K562 (cell line): ENCODE results near the gene GFM2. TPM values are rescaled to one million over a fixed set of nuclear protein-coding genes. Genes with fewer than 3 reads are reported as not detected.

Experiments
- CBX8 ChIP-seq: fragments of 200-600 bp; sonication (generic); IDR thresholded peaks from 2 replicates; pipeline ENCODE4 v1.6.1; 2012; ENCODE audit warnings: borderline replicate concordance, mixed run types, low read depth, mild to moderate bottlenecking, moderate library complexity, mixed read lengths, low read length, control low read depth, inconsistent platforms; ENCODE audit not compliant: poor library complexity, severe bottlenecking; ENCODE audit errors: extremely low read depth
- NONO ChIP-seq, 2 experiments: fragments of 200-400 bp in 1 of 2; fragments of 450-650 bp in 1 of 2; formaldehyde crosslinking in 1 of 2; IDR thresholded peaks; 2 replicates each; pipeline ENCODE4 v1.6.1; 2017; ENCODE audit warnings: low read depth in 2 of 2, mild to moderate bottlenecking in 2 of 2, moderate library complexity in 2 of 2, low read length in 1 of 2
- NR1H2 ChIP-seq: sonication (generic); formaldehyde crosslinking; IDR thresholded peaks from 2 replicates; pipeline ENCODE4 v1.4.0; 2020; ENCODE audit warnings: mild to moderate bottlenecking, missing genetic modification reagents
- NRF1 ChIP-seq, 2 experiments: fragments of 450-650 bp; IDR thresholded peaks in 1 of 2; conservative IDR thresholded peaks in 1 of 2; 2 replicates each; pipeline ENCODE4 v1.6.1; 2014; ENCODE audit warnings: mild to moderate bottlenecking in 2 of 2
- ZC3H8 ChIP-seq: fragments of 450-650 bp; IDR thresholded peaks from 2 replicates; pipeline ENCODE4 v1.6.1; 2017
- ZNF316 ChIP-seq: fragments of 450-650 bp; IDR thresholded peaks from 2 replicates; pipeline ENCODE4 v1.6.1; 2016
- polyA plus RNA-seq, 8 experiments: library from polyadenylated mRNA; depleted of rRNA in 4 of 8; stranded (reverse) in 5 of 8; unstranded in 3 of 8; fragments of >200 nt; fragmentation: Nextera tagmentation in 2 of 8; fragmentation: Illumina TruSeq in 1 of 8; extraction: Ambion mirVana in 2 of 8; extraction: Trizol in 1 of 8; gene quantifications; 2 replicates each; pipeline versions ENCODE4 v1.2.1 to v1.2.3, GENCODE V29; 2011 to 2014; ENCODE audit warnings: inconsistent platforms in 1 of 8, missing spikeins in 1 of 8
- total RNA-seq, 7 experiments: library from RNA; depleted of rRNA in 6 of 7; stranded (reverse); fragments of >200 nt in 6 of 7; fragmentation: Illumina TruSeq in 2 of 7; extraction: Trizol in 2 of 7; gene quantifications; 2 replicates each; pipeline versions ENCODE4 v1.2.1 to v1.2.3, GENCODE V29; 2011 to 2021; ENCODE audit warnings: low replicate concordance in 1 of 7
- TF ChIP-seq, protein P1 (sequence below): fragments of 450-650 bp; IDR thresholded peaks from 2 replicates; pipeline ENCODE4 v1.6.1; 2016; ENCODE audit warnings: low read depth
- TF ChIP-seq, protein P2 (sequence below): fragments of 150-350 bp; conservative IDR thresholded peaks from 2 replicates; pipeline ENCODE4 v1.6.1; 2014; ENCODE audit warnings: low read length
- TF ChIP-seq, protein P3 (sequence below): sonication (generic); formaldehyde crosslinking; IDR thresholded peaks from 2 replicates; pipeline ENCODE4 v1.8.0; 2023; ENCODE audit warnings: missing genetic modification reagents, mild to moderate bottlenecking, borderline replicate concordance

GFM2 gene
- total and polyA plus RNA-seq, 9 of the 15 experiments (the other 6 are each of a cell fraction or from before 2014, with no cell fraction given) = 32.8 to 78.2 (median 52.5) TPM

DNA sequence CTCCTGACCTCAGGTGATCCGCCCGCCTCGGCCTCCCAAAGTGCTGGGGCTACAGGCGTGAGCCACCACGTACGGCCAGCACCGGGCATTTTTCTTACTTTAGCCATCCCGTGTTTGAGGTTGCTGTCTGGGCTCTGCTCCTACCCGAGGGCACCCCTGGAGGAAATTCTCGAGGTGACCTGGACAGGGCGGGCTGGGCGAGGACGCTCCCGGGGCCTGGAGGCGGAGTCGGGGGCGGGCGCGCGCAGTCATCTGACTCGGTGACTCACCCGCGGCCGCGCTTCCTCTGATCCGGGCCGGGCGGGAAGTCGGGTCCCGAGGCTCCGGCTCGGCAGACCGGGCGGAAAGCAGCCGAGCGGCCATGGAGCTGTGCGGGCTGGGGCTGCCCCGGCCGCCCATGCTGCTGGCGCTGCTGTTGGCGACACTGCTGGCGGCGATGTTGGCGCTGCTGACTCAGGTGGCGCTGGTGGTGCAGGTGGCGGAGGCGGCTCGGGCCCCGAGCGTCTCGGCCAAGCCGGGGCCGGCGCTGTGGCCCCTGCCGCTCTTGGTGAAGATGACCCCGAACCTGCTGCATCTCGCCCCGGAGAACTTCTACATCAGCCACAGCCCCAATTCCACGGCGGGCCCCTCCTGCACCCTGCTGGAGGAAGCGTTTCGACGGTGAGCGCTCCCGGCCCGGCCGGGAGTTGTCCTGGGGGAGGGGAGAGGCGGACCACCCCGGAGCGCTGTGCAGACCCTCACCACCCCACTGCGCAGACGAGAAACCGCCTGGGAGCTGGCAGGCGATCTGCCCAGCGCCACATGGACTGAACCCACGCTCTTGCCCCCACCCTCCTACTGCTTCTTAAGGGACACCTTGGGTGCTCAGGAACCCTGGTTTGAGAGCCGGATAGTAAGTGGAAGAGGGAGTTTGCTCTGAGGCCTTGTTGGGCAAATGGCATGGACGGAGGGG, 81.7 kb downstream of the GFM2 start, which contains the start of gene HEXB (continued):
- TF ChIP-seq, protein P1, sequence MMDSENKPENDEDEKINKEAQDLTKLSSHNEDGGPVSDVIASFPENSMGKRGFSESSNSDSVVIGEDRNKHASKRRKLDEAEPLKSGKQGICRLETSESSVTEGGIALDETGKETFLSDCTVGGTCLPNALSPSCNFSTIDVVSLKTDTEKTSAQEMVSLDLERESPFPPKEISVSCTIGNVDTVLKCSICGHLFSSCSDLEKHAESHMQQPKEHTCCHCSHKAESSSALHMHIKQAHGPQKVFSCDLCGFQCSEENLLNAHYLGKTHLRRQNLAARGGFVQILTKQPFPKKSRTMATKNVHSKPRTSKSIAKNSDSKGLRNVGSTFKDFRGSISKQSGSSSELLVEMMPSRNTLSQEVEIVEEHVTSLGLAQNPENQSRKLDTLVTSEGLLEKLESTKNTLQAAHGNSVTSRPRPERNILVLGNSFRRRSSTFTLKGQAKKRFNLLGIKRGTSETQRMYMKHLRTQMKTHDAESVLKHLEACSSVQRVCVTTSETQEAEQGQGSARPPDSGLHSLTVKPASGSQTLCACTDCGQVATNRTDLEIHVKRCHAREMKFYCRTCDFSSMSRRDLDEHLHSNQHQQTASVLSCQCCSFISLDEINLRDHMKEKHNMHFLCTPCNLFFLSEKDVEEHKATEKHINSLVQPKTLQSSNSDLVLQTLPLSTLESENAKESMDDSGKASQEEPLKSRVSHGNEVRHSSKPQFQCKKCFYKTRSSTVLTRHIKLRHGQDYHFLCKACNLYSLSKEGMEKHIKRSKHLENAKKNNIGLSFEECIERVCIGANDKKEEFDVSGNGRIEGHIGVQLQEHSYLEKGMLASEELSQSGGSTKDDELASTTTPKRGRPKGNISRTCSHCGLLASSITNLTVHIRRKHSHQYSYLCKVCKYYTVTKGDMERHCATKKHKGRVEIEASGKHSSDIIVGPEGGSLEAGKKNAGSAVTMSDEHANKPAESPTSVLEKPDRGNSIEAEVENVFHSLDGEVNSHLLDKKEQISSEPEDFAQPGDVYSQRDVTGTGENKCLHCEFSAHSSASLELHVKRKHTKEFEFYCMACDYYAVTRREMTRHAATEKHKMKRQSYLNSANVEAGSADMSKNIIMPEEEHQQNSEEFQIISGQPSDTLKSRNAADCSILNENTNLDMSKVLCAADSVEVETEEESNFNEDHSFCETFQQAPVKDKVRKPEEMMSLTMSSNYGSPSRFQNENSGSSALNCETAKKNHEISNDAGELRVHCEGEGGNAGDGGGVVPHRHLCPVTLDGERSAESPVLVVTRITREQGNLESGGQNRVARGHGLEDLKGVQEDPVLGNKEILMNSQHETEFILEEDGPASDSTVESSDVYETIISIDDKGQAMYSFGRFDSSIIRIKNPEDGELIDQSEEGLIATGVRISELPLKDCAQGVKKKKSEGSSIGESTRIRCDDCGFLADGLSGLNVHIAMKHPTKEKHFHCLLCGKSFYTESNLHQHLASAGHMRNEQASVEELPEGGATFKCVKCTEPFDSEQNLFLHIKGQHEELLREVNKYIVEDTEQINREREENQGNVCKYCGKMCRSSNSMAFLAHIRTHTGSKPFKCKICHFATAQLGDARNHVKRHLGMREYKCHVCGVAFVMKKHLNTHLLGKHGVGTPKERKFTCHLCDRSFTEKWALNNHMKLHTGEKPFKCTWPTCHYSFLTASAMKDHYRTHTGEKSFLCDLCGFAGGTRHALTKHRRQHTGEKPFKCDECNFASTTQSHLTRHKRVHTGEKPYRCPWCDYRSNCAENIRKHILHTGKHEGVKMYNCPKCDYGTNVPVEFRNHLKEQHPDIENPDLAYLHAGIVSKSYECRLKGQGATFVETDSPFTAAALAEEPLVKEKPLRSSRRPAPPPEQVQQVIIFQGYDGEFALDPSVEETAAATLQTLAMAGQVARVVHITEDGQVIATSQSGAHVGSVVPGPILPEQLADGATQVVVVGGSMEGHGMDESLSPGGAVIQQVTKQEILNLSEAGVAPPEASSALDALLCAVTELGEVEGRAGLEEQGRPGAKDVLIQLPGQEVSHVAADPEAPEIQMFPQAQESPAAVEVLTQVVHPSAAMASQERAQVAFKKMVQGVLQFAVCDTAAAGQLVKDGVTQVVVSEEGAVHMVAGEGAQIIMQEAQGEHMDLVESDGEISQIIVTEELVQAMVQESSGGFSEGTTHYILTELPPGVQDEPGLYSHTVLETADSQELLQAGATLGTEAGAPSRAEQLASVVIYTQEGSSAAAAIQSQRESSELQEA = no peak
- TF ChIP-seq NONO (IDR thresholded peaks at IDR 0.05; ENCODE audit: low read depth in 2 of 2, low read length in 1 of 2) (peak; percentile 20 to 95; a peak in 2 of 4 replicates), ZNF316 (no peak), NRF1 (conservative IDR thresholded peaks at IDR 0.05 in 1 of 2, IDR thresholded peaks at IDR 0.05 in 1 of 2) (peak; percentile 68 to 75), NR1H2 (CRISPR knock-in tag) (no peak), ZC3H8 (no peak), CBX8 (no peak)
- TF ChIP-seq, protein P2, sequence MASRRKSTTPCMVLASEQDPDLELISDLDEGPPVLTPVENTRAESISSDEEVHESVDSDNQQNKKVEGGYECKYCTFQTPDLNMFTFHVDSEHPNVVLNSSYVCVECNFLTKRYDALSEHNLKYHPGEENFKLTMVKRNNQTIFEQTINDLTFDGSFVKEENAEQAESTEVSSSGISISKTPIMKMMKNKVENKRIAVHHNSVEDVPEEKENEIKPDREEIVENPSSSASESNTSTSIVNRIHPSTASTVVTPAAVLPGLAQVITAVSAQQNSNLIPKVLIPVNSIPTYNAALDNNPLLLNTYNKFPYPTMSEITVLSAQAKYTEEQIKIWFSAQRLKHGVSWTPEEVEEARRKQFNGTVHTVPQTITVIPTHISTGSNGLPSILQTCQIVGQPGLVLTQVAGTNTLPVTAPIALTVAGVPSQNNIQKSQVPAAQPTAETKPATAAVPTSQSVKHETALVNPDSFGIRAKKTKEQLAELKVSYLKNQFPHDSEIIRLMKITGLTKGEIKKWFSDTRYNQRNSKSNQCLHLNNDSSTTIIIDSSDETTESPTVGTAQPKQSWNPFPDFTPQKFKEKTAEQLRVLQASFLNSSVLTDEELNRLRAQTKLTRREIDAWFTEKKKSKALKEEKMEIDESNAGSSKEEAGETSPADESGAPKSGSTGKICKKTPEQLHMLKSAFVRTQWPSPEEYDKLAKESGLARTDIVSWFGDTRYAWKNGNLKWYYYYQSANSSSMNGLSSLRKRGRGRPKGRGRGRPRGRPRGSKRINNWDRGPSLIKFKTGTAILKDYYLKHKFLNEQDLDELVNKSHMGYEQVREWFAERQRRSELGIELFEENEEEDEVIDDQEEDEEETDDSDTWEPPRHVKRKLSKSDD = no peak
- TF ChIP-seq, protein P3, sequence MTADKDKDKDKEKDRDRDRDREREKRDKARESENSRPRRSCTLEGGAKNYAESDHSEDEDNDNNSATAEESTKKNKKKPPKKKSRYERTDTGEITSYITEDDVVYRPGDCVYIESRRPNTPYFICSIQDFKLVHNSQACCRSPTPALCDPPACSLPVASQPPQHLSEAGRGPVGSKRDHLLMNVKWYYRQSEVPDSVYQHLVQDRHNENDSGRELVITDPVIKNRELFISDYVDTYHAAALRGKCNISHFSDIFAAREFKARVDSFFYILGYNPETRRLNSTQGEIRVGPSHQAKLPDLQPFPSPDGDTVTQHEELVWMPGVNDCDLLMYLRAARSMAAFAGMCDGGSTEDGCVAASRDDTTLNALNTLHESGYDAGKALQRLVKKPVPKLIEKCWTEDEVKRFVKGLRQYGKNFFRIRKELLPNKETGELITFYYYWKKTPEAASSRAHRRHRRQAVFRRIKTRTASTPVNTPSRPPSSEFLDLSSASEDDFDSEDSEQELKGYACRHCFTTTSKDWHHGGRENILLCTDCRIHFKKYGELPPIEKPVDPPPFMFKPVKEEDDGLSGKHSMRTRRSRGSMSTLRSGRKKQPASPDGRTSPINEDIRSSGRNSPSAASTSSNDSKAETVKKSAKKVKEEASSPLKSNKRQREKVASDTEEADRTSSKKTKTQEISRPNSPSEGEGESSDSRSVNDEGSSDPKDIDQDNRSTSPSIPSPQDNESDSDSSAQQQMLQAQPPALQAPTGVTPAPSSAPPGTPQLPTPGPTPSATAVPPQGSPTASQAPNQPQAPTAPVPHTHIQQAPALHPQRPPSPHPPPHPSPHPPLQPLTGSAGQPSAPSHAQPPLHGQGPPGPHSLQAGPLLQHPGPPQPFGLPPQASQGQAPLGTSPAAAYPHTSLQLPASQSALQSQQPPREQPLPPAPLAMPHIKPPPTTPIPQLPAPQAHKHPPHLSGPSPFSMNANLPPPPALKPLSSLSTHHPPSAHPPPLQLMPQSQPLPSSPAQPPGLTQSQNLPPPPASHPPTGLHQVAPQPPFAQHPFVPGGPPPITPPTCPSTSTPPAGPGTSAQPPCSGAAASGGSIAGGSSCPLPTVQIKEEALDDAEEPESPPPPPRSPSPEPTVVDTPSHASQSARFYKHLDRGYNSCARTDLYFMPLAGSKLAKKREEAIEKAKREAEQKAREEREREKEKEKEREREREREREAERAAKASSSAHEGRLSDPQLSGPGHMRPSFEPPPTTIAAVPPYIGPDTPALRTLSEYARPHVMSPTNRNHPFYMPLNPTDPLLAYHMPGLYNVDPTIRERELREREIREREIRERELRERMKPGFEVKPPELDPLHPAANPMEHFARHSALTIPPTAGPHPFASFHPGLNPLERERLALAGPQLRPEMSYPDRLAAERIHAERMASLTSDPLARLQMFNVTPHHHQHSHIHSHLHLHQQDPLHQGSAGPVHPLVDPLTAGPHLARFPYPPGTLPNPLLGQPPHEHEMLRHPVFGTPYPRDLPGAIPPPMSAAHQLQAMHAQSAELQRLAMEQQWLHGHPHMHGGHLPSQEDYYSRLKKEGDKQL (CRISPR knock-in tag) = 0 out of 2 replicates have a peak, but pooled peaks have one; percentile 75
